Cerebellar nuclear complex (tissue), 1 donor: ENCODE data around the gene CEACAM4.
"Not testable (repeated sequence)": the region's sequence is repeated elsewhere in the genome, so short reads cannot be mapped to it uniquely, and the experiment has no call there.

Source experiments
- DNase-seq, 2 experiments: peaks; one replicate each; lab custom pipeline; 2025; lab: John Stamatoyannopoulos, UW

CEACAM4 gene

DNA sequence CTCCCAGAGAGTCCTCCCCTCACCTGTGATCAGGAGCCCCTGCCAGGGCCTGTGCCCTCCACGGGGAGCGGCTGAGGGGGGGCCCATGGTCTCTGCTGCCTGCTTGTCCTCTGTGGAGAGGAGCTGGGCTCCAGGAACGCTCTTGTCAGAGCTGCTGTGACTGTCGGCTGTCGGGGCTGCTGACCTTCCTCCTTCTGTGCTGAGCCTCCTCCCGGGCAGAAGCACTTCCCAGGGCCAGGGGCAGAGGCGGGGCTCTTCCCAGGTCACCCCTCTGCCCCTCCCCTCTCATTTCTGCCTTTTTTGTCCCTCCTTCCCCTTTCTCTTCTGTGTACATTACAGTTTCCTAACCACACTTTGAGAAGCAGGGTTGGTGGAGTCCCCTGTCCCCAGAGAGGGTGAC lies at the start of gene CEACAM4:
TSS of gene CEACAM4 (minus strand) at position 198 of the 400 bp plus-strand sequence. CDS start at position 87, 111 bp downstream.
- no peak for DNase-seq

DNA sequence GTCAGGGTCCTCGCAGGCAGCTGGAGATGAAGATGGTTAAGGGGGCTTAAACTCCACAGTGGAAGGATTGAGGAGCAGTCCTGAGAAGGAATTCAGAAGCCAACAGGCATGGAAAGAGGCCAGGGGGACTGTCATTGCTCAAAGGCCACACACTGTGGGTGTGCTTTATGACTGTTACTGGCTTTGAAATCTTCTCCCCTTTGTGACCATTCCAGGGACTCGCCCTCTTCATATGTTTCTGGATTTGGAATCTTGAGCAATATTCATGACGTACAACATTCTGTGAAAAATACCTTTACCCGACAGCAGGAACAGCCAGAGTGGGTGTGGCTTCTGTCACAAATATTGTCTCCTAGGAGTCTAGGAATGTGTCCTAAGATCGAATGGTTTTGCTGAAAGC lies 44.6 kb upstream of the CEACAM4 start:
- no peak for DNase-seq

DNA sequence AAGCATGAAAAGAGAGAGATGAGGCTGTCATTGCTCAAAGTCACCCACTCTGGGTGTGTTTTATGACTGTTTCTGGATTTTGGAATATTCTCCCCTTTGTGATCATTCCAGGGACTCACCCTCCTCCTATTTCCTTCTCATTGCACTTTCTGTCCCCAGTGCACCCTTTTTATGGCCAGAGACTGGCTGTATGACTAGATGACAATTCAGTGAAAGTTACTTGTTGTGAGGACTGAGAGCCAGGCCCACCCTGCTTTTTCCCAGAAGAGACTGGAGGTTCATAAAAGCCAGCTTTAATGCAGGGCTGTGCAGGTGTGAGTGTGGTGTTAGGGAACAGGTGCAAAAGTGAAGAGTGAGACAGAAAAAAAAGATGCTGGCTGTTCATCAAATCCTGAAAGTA lies 43.9 kb upstream of the CEACAM4 start:
- no peak for DNase-seq

DNA sequence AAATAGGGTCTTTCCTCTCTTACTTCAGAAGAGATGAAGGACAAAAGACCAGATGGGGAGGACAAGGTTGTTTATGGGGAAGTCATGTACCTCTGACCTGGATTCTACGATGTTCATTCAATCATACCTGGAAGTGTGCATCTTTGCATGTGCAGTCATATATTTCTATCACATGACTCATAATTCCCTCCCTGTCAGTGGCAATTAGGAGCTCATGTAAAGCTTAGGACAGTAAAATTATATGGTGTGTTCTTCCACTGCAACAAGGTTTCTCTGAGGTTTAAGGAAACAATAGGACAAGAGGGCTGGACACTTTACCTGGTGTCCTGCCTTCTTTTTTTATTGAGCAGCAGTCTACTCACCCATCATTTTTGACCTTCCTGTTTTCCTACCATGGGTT lies 41.4 kb upstream of the CEACAM4 start:
- no peak for DNase-seq

DNA sequence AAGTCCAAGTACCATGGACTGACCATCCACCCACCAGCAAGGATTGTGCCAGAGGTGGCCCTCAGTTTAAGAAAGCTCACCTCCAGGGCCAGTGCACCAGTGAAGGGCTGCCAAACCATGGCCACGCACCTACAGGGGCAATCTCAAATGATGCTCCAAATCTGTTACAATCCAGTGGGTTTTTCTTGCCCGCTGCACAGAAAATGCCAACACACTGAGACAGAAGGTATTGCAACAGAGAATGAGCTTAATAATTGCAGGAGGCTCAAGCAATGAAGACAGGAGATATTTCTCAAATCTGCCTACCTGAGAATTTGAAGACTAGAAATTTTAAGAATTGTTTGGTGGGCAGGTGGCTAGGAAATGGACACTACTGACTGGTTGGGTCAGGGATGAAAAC lies 39.2 kb upstream of the CEACAM4 start:
- DNase-seq: no peak

DNA sequence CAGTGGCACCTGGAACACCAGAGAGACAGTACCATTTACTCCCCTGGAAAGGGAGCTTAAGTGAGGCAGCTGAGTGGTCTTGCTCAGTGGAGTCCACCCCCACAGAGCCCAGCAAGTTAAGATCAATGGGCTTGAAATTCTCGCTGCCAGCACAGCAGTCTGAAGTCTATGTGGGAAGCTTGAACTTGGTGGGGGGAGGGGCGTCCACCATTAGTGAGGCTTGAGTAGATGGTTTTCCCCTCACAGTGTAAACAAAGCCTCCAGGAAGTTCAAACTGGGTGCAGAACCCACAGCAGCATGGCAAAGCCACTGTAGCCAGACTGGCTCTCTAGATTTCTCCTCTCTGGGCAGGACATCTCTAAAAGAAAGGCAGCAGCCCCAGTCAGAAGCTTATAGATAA lies 30.3 kb upstream of the CEACAM4 start:
- no peak for DNase-seq

DNA sequence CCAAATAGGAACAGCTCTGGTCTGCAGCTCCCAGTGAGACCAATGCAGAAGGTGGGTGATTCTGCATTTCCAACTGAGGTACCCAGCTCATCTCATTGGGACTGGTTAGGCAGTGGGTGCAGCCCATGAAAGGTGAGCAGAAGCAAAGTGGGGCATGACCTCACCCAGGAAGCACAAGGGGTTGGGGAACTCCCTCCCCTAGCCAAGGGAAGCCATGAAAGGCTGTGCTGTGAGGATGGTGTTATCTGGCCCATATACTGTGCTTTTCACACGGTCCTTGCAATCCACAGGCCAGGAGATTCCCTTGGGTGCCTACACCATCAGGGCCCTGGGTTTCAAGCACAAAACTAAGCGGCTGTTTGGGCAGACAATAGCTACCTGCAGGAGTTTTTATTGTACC lies 29.9 kb upstream of the CEACAM4 start:
- not testable (repeated sequence) for DNase-seq

DNA sequence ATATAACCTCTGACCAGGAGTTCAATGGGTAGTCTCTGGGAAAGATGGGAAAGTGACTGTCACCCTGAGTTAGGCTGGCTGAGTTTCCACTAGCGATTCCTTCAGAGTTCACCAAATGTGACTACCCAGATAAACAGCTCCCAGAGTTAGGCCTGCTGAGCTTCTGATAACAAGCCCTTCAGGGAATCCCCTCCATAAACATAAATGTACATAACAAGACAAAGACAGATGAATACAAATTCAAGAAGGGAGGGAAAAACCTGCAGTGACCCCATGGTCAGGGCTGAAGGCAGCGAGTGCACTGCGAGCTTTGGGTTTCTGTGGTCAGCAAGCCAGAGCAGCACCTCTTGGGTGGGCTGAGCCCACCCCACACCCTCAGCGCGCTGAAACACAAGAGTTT lies 25.4 kb upstream of the CEACAM4 start:
- no peak for DNase-seq

DNA sequence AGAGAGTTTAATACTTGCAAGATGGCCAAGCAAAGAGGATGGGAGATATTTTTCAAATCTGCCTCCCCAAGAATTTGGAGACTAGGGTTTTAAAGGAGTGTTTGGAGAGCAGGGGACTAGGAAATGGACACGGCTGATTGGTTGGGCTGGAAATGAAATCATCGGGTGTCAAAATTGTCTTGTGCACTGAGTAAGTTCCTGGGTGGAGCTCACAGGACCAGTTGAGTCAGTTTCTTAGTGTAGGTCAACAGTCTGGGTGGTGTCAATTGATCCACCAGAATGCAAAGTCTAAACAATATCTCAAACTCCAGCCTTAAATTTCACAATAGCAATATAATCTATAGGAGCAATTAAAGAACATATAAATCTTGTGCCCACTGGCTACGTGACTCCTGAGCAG lies 23.0 kb upstream of the CEACAM4 start:
- no peak for DNase-seq

DNA sequence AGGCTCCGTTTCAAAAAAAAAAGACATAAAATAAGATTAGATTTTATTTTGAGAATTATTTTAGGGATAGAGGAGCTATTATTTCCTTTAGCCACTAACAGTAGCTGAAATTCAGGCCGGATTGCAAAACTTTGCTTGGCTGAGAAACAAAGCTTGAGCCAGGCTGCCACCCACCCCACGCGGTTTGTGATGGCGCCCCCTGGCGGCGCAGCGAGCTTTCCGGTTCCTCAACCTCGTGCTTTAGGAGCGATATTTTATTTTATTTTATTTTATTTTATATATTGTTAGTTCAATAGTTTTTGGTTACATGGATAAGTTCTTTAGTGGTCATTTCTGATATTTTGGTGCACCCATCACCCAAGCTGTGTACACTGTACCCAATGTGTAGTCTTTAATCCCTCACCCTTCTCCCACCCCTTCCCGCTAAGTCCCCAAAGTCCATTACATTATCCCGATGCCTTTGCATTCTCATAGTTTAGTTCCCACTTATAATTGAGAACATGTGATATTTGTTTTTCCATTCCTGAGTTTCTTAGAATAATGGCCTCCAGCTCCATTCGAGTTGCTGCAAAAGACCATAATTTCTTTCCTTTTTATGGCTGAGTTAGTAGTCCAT lies 19.8 kb upstream of the CEACAM4 start:
- no peak for DNase-seq

DNA sequence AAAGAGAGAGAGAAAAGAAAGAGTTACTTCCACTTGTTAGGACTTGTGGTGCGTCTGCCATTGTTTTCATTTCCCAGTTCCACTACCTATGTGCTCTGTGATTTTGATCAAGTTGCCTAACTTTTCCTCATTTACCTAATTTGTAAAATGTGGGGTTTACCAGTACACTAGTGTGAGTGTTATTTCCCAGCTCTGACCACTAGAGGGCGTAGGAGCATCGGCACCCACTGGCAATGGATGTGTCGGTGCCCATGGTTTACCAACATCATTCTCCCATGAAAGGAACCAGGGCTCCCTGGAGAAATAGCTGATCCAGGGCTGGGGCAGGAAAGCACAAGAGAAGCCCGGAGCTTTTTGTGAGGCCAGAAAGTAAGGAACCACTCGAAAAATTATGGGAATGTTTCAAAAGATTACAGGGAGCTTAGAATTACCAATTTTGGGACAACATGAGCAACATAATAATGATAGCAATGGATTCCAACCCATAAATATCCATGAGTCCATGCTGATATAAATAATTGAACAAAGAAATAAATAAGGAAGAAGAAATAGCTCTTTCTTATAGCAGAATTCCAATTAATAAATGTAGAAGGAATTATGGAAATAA lies 15.1 kb upstream of the CEACAM4 start:
- no peak for DNase-seq

DNA sequence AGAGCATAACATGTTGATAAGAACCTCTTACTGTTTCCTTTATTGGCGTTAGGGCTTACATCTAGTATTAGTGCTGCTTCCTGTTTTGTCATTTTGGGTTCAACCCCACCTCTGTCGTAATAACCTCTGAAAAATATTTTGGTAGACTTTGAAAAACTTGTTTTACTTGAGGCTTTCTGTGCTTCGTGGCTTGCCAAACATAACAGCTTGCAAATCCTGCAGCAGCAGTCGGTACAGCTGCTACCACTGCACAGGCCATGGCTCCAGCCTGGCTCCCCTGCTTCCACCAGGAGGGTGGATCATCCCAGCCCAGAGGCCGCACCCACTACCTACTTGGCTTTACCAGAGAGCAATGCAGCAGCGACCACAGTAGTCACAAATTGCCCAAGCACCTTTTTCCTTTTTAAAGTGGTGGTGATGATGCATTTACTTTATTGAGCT lies 11.8 kb upstream of the CEACAM4 start:
- no peak for DNase-seq

DNA sequence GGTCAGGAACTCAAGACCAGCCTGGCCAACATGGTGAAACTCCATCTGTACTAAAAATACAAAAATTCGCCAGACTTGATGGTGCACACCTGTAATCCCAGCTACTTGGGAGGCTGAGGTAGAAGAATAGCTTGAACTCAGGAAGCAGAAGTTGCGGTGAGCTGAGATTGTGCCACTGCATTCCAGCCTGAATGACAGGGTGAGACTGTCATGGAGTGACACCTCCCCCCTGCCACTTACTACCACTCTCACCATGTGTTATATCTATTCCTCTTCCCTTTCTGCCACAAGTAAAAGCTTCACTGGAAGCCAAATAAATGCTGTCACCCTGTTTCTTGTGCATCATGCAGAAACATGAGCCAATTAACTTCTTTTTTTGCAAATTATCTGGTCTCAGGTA lies 10.6 kb upstream of the CEACAM4 start:
- DNase-seq: no peak

DNA sequence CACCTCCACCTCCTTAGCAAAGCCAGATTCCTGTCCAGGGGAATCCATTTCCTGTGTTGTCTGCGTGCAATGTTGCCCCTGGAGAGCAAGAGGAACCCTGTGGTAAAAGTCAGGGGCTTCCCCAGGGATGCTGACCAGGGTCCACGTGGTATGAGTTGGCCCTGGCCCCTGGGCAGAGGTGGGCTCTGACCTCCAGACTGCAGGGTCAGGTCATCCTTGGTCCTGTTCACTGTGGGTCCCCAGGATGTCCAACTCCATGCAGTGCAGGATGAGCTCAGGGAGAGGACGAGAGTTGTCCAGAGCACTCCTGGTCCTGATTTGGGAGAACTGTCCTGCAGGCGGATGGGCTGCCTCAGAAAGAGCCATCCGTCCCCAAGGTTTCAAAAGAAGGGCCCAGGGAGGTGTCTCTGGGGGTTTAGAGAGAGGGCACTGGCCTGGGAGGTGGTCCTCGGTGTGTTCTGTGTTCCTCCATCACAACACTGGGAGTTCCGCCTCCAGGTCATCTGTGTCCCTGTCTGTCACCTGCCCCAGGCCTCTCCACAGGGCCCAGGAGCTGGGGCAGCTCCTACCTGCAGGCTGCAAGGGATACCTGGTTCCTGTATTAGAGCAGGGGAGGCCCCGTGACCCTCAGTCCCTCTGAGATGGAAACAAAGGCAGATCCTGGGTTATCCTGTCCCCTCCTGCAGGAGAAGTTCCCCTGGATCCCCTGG lies 1.2 kb upstream of the CEACAM4 start:
- no peak for DNase-seq

DNA sequence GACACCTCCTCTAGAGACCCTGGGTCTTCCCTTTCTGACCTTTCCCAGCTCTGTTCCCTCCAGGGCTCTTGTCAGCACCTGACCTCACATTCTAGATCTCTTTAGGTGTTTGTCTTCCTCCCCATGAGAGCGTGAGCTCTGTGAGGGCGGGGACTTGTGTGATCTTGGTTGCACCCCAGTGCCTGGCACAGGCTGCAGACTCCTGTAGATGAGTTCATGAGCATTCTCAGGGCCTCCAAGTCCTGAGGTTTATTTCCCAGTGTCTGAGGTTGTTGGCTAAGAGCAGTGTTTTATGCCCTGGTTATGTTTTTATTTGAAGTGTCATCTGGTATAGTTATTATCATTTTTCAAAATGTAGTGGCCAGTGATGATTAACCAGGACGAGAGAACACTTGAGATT lies 596 bp downstream of the CEACAM4 start:
- no peak for DNase-seq

DNA sequence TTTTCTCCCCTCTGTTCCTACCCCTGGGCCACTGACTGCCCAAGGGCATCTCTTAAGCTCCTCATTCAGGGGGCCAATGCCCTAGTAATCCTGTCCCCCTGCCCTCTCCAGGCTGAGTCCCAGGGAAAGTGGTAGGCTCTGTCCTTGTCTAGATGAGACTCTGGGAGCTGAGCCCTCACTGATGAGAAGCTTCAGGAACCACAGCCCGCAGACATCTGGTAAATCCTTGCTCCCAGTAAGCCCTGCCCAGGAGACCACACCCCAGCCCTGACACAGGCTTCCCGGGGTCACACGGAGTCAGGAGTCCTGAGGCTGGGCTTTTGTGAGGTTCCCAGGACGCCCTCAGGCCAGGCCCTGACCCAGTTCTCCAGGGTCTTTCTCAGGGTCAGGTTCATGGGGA lies 1.9 kb downstream of the CEACAM4 start:
- no peak for DNase-seq

DNA sequence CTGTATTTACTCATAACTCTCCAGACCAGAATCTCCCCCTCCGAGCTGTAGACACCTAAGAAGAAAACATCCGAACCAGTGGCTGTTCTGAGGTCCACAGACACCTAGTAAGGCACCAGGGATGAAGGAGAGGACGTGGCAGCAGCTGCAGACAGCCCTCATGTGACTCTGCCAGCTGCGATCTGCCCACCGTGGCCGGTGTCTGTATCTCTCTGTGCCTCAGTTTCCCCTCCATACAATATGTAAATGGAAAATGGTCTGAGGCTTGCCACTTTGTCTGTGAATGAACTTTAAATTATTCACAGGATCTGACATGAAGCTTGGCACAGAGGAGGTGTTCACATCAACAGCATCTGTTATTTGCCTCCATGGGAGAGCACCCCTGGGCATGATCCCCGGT lies 2.4 kb downstream of the CEACAM4 start:
- DNase-seq: no peak

DNA sequence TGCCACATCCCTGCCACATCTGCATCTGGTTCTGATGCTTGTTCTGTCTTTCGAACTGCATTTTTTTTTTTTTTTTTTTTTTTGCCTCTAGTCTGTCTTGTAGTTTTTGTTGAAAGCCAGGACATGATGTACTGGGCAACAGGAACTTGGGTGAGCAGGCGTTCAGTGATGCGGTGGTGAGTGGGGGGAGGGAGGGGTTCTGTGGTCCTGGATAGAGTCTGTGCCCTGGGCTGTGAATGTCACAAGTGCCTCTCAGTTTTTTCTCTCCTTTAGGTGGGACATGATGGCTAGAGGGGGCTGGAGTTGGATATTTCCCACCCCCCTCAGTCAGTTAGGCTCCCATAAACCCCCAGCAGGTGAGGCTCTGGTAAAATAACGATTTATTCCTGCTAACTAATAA lies 3.5 kb downstream of the CEACAM4 start:
- DNase-seq: no peak

DNA sequence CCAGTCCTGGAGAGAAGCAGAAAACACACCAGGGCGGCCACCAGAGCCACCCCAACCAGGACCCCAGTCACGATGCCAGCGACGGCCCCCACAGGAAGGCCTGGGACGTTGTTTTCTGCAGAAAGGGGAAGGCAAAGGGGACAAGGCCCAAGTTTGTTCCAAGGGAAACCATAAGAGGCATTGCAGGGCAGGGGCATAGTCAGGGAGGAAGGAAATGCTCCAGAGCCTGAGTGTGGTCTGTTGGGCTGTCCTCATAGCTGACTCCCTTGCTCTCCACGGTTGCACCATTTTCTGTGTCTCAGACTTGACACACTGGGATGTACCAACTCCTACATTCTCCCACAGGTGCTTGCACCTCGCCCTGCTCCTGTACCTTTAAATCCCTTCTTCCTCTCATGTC lies 5.2 kb downstream of the CEACAM4 start:
- DNase-seq: no peak

DNA sequence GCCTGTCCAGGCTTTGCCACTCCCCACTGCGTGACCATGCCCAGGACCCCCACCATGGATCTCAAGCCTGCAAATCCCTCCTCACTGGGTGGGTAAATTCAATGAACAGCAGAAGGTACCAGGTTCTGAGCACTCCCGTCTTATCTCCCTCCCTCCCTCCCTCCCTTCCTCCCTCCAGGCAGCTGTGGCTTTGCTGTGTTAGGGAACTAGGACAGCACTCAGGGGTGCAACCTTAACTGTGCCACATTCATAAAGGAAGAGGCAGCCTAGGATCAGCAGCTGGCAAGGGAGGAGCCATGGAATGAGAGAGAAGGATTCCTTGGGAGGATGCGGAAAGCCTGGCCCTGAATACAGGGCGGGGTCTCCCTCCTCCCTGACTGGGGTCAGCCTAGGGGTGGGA lies 5.6 kb downstream of the CEACAM4 start:
- no peak for DNase-seq

DNA sequence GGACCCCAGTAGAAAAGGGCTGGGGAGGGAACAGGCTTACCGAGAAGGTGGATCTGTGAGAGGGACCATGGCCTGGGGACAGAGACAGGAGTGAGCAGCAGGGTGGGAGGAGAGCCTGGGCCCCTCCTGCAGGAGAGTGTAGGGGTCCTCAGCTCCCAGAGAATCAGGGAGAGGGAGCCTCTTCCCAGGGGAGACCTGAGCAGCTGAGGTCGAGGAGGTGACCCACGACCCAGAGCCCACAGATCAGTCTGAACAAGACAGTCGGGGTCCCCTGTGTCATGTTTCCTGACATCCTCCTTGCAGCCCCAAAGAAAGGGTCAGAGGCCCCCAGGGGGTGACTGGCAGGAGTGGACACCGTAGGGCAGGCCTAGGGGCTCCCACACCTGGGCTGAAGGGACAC lies 6.7 kb downstream of the CEACAM4 start:
- no peak for DNase-seq

DNA sequence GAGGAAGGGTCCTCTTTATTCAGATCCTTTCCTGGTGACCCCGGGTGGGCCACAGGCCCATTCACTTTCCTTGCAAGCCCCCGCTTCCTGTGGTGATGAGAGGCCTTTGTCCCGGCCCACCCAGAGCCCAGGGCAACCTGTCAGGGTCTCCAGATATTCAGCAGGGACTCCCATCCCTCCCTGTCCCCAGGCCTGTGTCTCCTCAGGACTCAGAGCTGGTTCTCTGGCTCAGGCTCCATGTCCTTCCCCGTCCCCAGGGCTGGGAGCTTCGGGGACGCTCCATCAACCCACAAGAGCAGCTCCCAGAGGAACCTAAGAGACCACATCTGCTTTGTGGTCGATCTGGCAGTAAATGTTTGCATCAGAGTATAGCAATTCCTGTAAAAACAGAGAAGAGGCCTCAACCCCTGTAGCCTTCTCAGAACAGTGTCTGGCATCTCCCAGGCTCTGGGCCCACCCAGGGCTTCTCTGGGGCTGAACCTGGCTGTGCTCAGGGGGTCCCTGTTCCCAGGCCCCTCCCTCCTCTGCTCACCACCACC lies 7.8 kb downstream of the CEACAM4 start:
- no peak for DNase-seq
